LNCAP (cell line): ENCODE measurements around the gene STAT1.

Experiments used
- CTCF ChIP-seq: fragments of 450-650 bp; IDR thresholded peaks from 2 replicates; pipeline ENCODE4 v1.5.1; 2017; ENCODE audit warnings: mild to moderate bottlenecking

Gene STAT1

GRCh38 chr2:191039616-191040015 is 25.6 kb upstream of the STAT1 start:
- TF ChIP-seq CTCF: no peak

- TF ChIP-seq CTCF: no peak
Measured at GRCh38 chr2:191038741-191039140, 24.8 kb upstream of the STAT1 start.

- TF ChIP-seq CTCF: no peak
Measured at GRCh38 chr2:191038241-191038725, 24.3 kb upstream of the STAT1 start.

GRCh38 chr2:191037351-191037750 is 23.4 kb upstream of the STAT1 start:
- no peak for TF ChIP-seq CTCF

GRCh38 chr2:191036363-191036762 is 22.4 kb upstream of the STAT1 start:
- no peak for TF ChIP-seq CTCF

GRCh38 chr2:191032588-191033429 is 18.8 kb upstream of the STAT1 start:
- TF ChIP-seq CTCF: no peak

GRCh38 chr2:191031256-191031655 is 17.3 kb upstream of the STAT1 start:
- no peak for TF ChIP-seq CTCF
